ENCODE results near the gene ZNF428.

The ZNF428 gene

GRCh38 chr19:43641333-43641732 lies 21.9 kb upstream of the ZNF428 start:
- no peak overlapping the region for H2AFZ ChIP-seq (ENCODE audit: low read length)
- H3K9ac ChIP-seq (ENCODE audit: low read length), result no peak overlapping the region

GRCh38 chr19:43640424-43640757 lies 21.0 kb upstream of the ZNF428 start:
- H3K4me3 ChIP-seq (ENCODE audit: low read depth, low read length, poor library complexity, severe bottlenecking), result no peak overlapping the region
- H3F3A ChIP-seq (ENCODE audit: insufficient read depth, low read length), result no peaks in the 10 kb centered on the region
- peaks cover 3% of the 10 kb centered on the region for H3K4me1 ChIP-seq (ENCODE audit: insufficient read depth, low read length, severe bottlenecking)
- H3K9me3 ChIP-seq (ENCODE audit: low read length), result no peaks in the 10 kb centered on the region
- H2AFZ ChIP-seq (ENCODE audit: low read length), result no peak overlapping the region
- no peaks in the 10 kb centered on the region for H3K9me2 ChIP-seq (ENCODE audit: low read depth, low read length)
- H3K36me3 ChIP-seq (ENCODE audit: insufficient read depth, low read length), result no peaks in the 10 kb centered on the region
- H4K20me1 ChIP-seq (ENCODE audit: insufficient read depth, low read length), result no peaks in the 10 kb centered on the region
- H3K4me2 ChIP-seq (ENCODE audit: low read length), result no peak overlapping the region
- no peak overlapping the region for H3K9ac ChIP-seq (ENCODE audit: low read length)
- no peaks in the 10 kb centered on the region for H3K79me2 ChIP-seq (ENCODE audit: insufficient read depth, low read length)
- H3K27ac ChIP-seq (ENCODE audit: low read depth, low read length, poor library complexity, severe bottlenecking), result no peak overlapping the region
- 0 out of 2 replicates have a peak, but pooled peaks cover 13% of the 10 kb centered on the region for H3K27me3 ChIP-seq (ENCODE audit: insufficient read depth, low read length)
- no peak for TF ChIP-seq CTCF (IDR thresholded peaks at IDR 0.05; ENCODE audit: low read length)
- TF ChIP-seq EZH2 (IDR thresholded peaks at IDR 0.05; ENCODE audit: borderline replicate concordance, low read length), result no peak

More at GRCh38 chr19:43641333-43641732, 21.9 kb upstream of the ZNF428 start:
- H3K4me1 ChIP-seq (ENCODE audit: insufficient read depth, low read length, severe bottlenecking), result peaks cover 3% of the 10 kb centered on the region
- no peaks in the 10 kb centered on the region for H3K36me3 ChIP-seq (ENCODE audit: insufficient read depth, low read length)
- no peak overlapping the region for H3K27ac ChIP-seq (ENCODE audit: low read depth, low read length, poor library complexity, severe bottlenecking)
- H3K4me2 ChIP-seq (ENCODE audit: low read length), result no peak overlapping the region
- H3K27me3 ChIP-seq (ENCODE audit: insufficient read depth, low read length), result 0 out of 2 replicates have a peak, but pooled peaks cover 13% of the 10 kb centered on the region
- no peak for TF ChIP-seq EZH2 (IDR thresholded peaks at IDR 0.05; ENCODE audit: borderline replicate concordance, low read length)
- TF ChIP-seq CTCF (IDR thresholded peaks at IDR 0.05; ENCODE audit: low read length), result no peak
- no peaks in the 10 kb centered on the region for H4K20me1 ChIP-seq (ENCODE audit: insufficient read depth, low read length)
- no peaks in the 10 kb centered on the region for H3K79me2 ChIP-seq (ENCODE audit: insufficient read depth, low read length)
- H3K9me3 ChIP-seq (ENCODE audit: low read length), result no peaks in the 10 kb centered on the region
- H3F3A ChIP-seq (ENCODE audit: insufficient read depth, low read length), result no peaks in the 10 kb centered on the region
- no peak overlapping the region for H3K4me3 ChIP-seq (ENCODE audit: low read depth, low read length, poor library complexity, severe bottlenecking)
- no peaks in the 10 kb centered on the region for H3K9me2 ChIP-seq (ENCODE audit: low read depth, low read length)

GRCh38 chr19:43639519-43640423 lies 20.3 kb upstream of the ZNF428 start, which contains the start of gene CADM4:
Gene CADM4, minus strand, starts transcription at chr19:43639850. Its CDS starts 60 bp downstream, at chr19:43639790.
- Histone ChIP-seq H3K4me2 (ENCODE audit: low read length) (peak within 1 kb of the TSS; percentile 51; the same call in 1 of the 2 replicates), H3K9ac (ENCODE audit: low read length) (no peak within 1 kb of the TSS), H3K79me2 (ENCODE audit: insufficient read depth, low read length) (no peaks in the 10 kb centered on the region), H3K27ac (ENCODE audit: low read depth, low read length, poor library complexity, severe bottlenecking) (no peak within 1 kb of the TSS), H3K9me2 (ENCODE audit: low read depth, low read length) (no peaks in the 10 kb centered on the region), H3K36me3 (ENCODE audit: insufficient read depth, low read length) (no peaks in the 10 kb centered on the region), H3F3A (ENCODE audit: insufficient read depth, low read length) (no peaks in the 10 kb centered on the region), H3K4me3 (ENCODE audit: low read depth, low read length, poor library complexity, severe bottlenecking) (peak within 1 kb of the TSS; percentile 46), H2AFZ (ENCODE audit: low read length) (no peak within 1 kb of the TSS), H3K27me3 (ENCODE audit: insufficient read depth, low read length) (0 out of 2 replicates have a peak, but pooled peaks cover 13% of the 10 kb centered on the region), H3K9me3 (ENCODE audit: low read length) (no peaks in the 10 kb centered on the region), H4K20me1 (ENCODE audit: insufficient read depth, low read length) (no peaks in the 10 kb centered on the region), H3K4me1 (ENCODE audit: insufficient read depth, low read length, severe bottlenecking) (peaks cover 3% of the 10 kb centered on the region)
- no peak for TF ChIP-seq EZH2 (IDR thresholded peaks at IDR 0.05; ENCODE audit: borderline replicate concordance, low read length)
- no peak for TF ChIP-seq CTCF (IDR thresholded peaks at IDR 0.05; ENCODE audit: low read length)

Data from OCI-LY1 (cell line).